Kidney tubule cell (primary cell): ENCODE results near the gene RABGAP1L.
"Not testable (repeated sequence)": the region's sequence is repeated elsewhere in the genome, so short reads cannot be mapped to it uniquely, and the experiment has no call there.

Experiments
- DNase-seq: peaks from one replicate; pipeline ENCODE4 v3.0.0-alpha.2; 2018; ENCODE audit warnings: low spot score

The RABGAP1L gene

DNA sequence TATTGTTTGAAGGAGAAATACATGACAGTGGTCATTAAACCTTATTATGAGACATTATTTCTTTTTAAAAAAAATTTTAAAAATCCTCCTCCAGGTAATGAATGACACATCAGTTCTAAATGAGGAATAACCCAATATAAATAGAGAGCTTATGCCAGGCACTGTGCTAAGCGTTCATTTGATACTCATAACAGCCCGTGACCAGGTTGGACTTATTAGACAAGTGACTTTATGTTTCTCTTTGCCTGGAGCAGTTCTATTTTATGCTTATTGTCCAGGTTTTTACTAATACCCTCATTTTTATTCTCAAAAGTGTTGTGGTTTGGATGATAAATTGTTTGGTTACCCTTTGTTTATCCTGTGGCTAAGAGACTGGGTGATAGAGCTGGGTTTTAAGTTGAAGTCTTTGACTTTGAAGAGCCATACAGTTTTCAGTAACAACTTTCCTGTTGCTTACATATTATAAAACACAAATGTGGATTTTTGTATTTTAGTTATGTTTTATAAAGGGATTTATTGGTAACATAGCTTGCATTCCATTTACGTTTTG is 84.2 kb downstream of the RABGAP1L start:
- DNase-seq = no peak

DNA sequence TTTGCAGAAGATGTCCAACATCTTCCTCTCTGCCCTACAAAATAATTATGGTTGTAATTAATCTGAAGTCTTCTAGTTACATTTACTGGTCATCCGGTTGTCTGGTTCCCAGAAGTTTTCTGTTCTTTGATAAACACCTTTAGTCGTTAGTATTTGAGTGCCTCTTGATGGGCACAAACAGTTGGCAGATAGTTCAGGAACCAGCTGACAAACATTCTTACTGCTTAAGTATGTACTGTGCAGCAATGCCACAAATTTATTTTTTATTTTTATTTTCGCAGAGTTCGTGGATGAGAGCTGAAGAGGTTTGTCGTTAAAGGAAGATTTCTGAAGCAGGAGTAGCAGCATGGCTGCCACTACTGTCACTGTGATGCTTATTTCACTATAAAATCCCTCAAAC is 84.7 kb downstream of the RABGAP1L start:
- DNase-seq = no peak

DNA sequence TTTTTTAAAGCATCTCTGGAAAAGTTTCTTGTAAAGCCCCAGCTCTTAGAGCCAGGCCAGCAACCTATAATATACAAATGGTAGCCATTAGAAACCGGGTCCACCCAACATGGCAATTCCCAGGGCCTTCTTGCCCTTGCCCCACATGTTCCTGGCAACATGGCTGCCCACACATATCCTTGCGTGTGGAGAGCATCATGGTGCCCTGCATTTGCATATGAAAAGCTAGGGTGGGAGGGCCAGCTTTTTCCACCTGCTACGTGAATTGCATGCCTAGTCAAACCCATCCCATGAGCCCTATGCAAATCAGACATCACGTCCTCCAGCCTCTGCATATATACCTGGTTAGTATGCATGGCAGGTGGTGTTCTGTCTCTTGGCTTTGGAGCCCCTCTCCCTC is 88.2 kb downstream of the RABGAP1L start:
- DNase-seq = no peak

DNA sequence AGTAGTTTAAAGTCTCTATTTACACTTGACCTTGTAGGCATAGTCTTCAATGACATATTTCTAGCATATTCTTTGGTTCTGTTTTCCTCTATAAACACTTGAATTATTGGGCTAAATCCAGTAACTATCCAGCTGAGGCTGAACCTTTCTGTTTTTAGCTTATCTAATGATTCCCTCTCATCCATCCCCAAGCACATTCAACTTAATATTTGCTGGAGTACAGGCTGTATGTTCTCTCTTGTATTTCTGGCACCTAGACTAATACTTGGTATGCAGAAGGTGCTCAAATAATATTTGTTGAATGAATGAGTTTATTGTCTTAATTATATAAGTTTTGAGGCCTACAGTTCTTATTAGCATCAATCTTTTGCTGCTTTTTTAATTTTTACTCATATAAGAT is 88.7 kb downstream of the RABGAP1L start:
- no peak for DNase-seq

- not testable (repeated sequence) for DNase-seq
Measured at GRCh38 chr1:174256386-174256785, 97.1 kb downstream of the RABGAP1L start.

- peak; percentile 54 for DNase-seq
Measured at GRCh38 chr1:174258148-174258550, 98.8 kb downstream of the RABGAP1L start.

DNA sequence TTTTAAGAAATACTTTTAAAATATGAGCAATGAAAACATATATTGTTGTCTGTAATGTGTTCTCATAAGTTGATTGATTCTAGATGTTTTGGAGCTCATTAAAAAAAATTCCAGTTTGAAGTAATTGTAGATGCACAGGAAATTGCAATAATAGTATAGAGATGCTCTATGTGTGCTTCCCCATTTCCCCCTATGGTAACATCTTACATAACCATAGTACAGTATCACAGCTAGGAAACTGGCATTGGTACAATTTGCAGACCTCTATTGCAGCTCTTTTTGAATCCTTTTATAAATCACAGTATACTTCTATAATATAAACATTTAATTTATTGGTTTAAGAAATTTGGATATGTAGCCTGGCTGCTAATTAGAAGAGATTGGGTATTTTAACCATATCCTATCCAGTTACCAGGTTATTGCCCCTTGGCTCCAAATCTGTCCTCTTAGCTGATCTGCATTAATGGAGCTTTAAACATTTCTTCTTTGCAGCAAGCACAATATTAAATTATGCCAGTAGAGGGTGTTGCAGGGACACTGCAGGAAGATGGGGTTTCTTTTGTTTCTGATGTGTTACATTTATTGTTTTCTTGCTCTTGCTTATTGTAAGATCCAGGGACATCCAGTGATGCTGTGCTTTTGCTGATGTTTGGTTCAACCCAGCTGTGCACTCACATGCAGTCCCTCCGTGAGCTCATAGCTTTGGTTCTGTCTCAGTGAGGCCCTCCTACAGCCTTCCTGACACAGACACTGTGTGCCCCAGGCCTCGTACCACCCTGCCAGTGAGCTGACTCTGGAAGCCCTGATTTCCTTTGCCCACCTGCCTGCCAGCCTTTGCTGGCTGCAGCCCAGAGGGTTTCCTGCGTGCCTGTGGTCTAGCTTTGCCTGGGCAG is 103.3 kb downstream of the RABGAP1L start:
- DNase-seq = peak; percentile 52

DNA sequence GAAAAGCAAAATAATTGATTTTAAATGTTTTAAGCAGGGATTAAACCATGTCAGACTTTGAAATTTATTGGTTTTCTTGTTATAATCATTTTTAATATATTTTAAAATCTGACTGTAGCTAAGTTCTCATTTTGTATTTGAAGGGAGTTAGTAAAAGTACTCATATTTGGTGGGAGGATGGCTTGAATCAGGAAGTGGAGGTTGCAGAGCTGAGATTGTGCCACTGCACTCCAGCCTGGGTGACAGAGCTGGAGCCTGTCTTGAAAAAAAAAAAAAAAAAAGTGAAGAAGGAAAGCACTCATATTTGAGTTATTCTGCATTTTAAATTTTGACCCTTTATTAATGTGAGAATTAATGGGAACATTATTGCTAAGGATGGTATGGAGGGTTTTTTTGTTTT is 106.0 kb downstream of the RABGAP1L start:
- no peak for DNase-seq

DNA sequence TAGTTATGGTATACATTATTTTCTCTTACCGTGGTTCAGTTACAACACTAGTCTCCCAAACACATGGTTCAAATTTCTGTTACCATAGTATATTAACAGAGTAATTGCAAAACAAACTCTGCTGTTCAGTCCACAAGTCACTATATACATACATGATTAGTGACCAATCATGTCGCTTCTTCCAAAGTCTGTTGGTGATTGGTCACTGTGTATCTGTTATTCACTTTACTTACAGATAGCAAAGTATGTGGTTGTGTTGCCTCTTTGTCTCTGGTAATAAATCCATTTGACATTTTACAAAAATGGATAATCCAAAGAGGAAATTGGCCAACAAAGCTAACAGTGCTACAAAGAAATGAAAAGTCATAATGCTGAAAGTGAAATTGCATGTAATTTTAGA is 107.2 kb downstream of the RABGAP1L start:
- no peak for DNase-seq

DNA sequence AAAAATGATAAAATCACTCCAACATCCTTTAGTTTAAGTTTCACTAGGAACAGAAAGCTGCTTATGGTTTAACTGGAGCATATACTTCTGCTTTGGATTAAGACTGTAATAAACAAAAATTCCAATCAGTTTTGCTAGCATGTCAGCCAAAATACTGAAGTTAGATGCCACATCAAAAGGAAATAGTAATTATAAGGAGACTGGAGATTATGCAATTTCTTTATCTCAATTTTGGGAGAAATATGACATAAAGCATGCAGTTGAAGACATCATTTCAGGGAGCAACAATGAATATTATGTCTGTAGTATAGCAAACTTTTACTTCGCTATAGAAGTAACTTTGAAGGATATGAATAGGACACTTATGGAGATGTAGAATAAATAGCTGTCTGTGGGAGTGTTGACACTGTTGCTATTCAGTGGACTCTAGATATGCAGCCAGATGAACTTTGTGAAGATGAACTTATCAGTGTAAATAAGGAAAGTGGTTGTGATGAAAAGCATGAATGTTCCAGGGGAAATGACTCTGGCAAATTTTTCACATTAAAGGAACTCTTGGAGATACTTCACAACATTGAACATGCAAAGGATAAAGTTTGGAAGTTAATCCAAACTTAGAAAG is 107.8 kb downstream of the RABGAP1L start:
- DNase-seq = no peak

DNA sequence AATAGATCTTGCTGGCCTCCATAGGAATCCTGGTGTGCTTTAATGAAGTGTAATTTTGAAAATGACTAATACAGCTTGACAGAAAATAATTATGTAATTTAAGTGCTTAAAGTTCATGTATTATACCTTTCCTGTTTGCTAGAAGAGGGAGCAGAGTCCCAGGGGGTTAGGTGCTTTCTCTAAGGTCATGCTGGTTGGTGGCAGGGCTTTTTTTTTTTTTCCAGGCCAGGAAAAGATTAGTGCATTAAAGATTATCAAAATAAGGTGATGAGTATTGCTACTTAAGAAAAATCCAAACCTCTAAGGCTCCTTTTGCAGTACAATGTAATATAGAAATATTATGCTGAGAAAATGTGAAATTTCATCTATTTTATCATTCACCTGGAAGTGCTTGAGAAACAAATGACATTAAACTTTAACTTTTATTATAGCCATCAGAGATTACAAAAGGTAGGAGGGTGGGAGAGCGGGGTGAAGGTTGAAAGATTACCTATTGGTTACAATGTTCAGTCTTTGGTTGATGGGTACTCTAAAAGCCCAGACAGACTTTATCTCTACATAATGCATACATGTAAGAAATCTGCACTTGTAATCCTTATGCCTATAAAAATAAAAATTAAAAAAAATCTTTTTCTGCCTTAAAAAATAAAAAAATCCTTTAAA is 110.8 kb downstream of the RABGAP1L start:
- DNase-seq = no peak

DNA sequence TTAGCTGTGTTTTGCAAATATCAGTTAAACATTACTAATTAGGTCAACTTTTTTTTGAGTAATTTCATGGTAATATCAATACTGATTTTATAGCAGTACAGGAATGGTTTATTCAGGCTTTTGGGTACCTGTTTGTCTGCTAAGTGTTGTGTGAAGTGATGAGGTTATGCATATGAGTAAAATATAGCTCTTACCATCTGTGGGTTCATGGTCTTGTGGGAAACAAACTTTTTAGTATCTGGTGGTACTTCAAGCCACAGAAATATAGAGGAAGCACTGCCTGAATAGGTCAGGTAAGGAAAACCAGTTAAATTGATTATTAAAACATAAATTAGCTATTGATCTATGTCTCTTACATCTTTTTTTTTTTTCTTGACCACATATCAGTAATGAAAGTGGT is 113.9 kb downstream of the RABGAP1L start:
- DNase-seq = no peak

DNA sequence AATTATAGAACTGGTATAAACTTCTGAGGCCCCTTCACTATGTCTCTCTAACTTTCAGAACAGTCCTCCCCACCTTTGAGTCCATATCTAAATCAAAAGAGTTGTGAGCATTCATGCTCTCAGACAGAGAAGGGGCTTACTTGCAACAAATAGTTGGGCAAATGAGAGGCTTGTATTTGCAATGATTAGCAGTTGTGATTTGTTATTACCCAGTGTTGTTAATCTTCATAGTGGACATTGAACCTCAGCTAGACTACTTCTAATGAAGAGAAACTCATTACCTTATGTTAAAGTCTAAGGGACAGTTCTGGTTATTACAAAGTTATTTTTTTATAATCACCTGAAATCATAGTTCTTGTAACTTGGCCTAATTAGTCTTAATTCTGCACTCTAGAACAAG is 114.5 kb downstream of the RABGAP1L start:
- DNase-seq = no peak

GRCh38 chr1:174274452-174274851 is 115.1 kb downstream of the RABGAP1L start:
- no peak for DNase-seq

DNA sequence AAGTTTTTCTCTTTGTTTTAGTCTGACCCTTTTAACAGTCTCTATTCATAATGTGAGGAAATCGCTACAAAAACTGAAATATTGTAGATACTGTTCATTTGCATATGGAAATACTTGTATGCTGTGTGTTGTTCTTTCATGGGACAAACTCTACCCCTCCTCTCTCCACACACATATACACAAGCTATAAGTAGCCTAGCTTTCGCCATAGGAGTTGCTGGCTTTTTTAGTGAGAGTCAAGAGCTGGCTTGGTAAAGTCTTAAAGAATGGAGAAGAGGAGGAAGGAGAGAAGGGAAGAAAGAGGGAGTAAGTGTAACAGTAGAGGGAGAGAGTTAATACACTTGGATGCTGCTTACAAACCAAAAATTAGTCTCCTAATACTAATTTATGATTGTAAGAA is 115.6 kb downstream of the RABGAP1L start:
- DNase-seq = no peak

DNA sequence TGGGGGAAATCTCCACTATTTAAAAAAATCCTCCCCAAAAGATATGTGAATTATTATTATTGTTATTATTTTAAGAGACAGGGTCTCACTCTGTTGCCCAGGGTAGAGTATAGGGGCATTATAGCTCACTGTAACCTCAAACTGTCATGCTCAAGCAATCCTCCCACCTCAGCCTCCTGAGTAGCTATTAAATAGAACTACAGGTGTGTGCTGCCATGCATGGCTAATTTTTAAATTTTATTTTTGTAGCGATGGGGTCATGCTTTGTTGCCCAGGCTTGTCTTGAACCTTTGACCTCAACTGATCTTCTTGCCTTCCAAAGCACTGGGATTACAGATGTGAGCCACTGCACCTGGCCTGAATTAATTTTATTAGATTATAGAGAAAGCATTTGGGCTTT is 116.8 kb downstream of the RABGAP1L start:
- DNase-seq = no peak

GRCh38 chr1:174284052-174284451 is 124.7 kb downstream of the RABGAP1L start:
- no peak for DNase-seq

DNA sequence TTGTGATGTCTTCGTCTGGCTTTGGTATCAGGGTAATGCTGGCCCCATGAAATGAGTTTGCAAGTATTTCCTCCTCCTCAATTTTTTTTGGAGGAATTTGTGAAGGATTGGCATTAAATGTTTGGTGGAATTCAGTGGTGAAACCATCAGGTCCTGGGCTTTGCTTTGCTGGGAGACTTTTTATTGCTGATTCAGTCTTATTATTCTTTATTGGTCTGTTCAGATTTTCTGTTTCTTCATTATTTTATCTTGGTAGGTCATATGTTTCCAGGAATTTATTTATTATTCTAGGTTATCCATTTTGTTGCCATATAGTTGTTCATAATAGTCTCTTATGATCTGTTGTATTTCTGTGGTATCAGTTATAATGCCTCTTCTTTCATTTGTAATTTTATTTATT is 126.7 kb downstream of the RABGAP1L start:
- DNase-seq = no peak

DNA sequence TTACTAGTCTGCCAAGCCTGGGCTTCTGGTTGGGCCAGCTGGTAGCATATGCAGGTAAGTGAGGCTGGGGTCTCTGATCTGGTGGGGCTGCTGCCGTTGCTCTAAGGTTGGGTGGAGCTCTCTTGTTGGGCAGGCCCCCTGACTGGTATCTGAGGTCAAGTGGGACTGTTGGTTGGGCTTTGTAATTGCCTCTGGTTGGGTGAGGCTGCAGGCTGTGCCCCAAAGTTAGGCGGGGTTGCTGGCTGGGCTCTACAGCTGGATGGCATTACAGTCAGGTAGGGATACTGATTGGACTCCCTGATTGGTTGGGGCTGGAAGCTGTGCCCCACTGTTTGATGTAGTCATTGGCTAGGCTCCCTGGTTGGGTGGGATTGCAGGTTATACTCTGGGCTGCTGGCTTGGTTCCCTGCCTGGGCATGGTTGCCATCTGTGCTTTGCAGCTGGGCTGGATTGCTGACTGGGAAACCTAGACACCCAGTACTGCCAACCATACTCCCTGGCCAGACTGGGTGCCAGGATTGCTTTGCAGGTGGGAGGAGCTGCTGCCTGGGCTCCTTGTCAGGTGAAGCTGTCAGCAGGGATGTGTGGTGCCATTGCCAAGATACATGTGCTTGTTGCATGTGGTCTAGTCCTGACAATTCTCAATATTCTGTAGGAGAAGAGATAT is 130.5 kb downstream of the RABGAP1L start:
- no peak for DNase-seq

GRCh38 chr1:174291059-174291458 is 131.7 kb downstream of the RABGAP1L start:
- DNase-seq = no peak

- no peak for DNase-seq
Measured at GRCh38 chr1:174296309-174296708, 137.0 kb downstream of the RABGAP1L start.

- no peak for DNase-seq
Measured at GRCh38 chr1:174297351-174297750, 138.0 kb downstream of the RABGAP1L start.
